Liver (tissue), 3 donors: ENCODE measurements around the gene ARVCF.

Source experiments
- EGR1 ChIP-seq, 2 donors: IDR thresholded peaks; 2 replicates each; pipeline ENCODE4 v1.6.1; 2016 to 2018; ENCODE audit warnings: antibody characterized with exemption in 2 of 2, low read depth in 2 of 2
- RXRA ChIP-seq, 2 donors: IDR thresholded peaks; 2 replicates each; pipeline ENCODE4 v1.6.1; 2017 to 2018; ENCODE audit warnings: antibody characterized with exemption in 2 of 2, mild to moderate bottlenecking in 1 of 2
- SP1 ChIP-seq: IDR thresholded peaks from 2 replicates; pipeline ENCODE4 v1.6.1; 2018; ENCODE audit warnings: antibody characterized with exemption, mild to moderate bottlenecking
- TAF1 ChIP-seq: conservative IDR thresholded peaks from 2 replicates; pipeline ENCODE4 v1.6.1; 2016; ENCODE audit warnings: antibody characterized with exemption, mild to moderate bottlenecking
- TF ChIP-seq, protein P1 (sequence below): fragments of 150-350 bp; IDR thresholded peaks from 2 replicates; pipeline ENCODE4 v1.5.1; 2017; ENCODE audit warnings: improper control_type of control experiment, low read depth, low read length; ENCODE audit not compliant: missing input control
- TF ChIP-seq, protein P2 (sequence below): IDR thresholded peaks from 2 replicates; pipeline ENCODE4 v1.6.1; 2016; ENCODE audit warnings: antibody characterized with exemption, mild to moderate bottlenecking
- TF ChIP-seq, protein P3 (sequence below): IDR thresholded peaks from 2 replicates; pipeline ENCODE4 v1.6.1; 2016; ENCODE audit warnings: antibody characterized with exemption
- donor health status: healthy.
- donor health status: healthy.

DNA sequence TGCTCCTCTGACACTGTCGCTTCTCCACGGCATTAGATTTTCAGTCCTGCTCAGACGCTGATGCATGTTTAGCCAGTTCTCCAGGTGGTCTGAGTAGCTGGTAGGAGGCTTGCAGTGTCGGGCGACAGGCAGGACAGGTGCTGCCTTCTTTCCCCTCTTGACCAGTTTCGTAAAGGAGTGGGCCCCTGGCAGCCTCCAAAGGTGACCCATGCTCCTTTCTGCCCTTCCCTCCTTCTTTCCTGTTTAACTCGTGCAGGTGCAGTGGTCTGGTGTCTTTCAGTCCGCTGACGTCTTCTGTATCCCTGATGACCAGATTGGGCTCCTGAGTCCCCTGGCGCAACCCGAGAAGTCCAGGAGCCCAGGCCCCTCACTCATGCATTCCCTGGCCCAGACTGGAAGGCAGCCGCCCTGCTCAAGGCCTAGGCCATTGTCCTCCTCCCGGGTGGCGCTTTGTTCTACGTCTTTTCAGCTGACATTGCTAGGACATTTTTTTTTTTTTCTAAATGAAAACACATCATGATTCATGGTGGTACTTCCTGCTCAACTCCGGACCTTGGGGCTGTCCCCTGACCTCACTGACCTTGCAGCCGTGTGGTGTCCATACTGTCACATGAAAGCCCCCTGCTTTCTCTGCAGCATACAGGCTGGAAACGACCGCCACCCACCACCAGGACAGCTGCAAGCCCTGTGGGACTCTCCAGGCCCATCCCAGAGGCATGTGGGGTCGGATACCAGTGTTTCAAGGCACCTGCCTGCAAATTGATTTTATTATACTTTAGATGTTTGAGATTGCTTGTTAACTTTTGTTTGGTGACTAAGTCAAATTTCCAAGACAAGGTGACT lies 49.5 kb downstream of the ARVCF start:
- TF ChIP-seq, protein P1, sequence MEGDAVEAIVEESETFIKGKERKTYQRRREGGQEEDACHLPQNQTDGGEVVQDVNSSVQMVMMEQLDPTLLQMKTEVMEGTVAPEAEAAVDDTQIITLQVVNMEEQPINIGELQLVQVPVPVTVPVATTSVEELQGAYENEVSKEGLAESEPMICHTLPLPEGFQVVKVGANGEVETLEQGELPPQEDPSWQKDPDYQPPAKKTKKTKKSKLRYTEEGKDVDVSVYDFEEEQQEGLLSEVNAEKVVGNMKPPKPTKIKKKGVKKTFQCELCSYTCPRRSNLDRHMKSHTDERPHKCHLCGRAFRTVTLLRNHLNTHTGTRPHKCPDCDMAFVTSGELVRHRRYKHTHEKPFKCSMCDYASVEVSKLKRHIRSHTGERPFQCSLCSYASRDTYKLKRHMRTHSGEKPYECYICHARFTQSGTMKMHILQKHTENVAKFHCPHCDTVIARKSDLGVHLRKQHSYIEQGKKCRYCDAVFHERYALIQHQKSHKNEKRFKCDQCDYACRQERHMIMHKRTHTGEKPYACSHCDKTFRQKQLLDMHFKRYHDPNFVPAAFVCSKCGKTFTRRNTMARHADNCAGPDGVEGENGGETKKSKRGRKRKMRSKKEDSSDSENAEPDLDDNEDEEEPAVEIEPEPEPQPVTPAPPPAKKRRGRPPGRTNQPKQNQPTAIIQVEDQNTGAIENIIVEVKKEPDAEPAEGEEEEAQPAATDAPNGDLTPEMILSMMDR, result no peak
- TF ChIP-seq, protein P2, sequence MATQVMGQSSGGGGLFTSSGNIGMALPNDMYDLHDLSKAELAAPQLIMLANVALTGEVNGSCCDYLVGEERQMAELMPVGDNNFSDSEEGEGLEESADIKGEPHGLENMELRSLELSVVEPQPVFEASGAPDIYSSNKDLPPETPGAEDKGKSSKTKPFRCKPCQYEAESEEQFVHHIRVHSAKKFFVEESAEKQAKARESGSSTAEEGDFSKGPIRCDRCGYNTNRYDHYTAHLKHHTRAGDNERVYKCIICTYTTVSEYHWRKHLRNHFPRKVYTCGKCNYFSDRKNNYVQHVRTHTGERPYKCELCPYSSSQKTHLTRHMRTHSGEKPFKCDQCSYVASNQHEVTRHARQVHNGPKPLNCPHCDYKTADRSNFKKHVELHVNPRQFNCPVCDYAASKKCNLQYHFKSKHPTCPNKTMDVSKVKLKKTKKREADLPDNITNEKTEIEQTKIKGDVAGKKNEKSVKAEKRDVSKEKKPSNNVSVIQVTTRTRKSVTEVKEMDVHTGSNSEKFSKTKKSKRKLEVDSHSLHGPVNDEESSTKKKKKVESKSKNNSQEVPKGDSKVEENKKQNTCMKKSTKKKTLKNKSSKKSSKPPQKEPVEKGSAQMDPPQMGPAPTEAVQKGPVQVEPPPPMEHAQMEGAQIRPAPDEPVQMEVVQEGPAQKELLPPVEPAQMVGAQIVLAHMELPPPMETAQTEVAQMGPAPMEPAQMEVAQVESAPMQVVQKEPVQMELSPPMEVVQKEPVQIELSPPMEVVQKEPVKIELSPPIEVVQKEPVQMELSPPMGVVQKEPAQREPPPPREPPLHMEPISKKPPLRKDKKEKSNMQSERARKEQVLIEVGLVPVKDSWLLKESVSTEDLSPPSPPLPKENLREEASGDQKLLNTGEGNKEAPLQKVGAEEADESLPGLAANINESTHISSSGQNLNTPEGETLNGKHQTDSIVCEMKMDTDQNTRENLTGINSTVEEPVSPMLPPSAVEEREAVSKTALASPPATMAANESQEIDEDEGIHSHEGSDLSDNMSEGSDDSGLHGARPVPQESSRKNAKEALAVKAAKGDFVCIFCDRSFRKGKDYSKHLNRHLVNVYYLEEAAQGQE, result no peak
- TF ChIP-seq SP1 (no peak), RXRA (IDR thresholded peaks at IDR 0.05) (no peak), EGR1 (IDR thresholded peaks at IDR 0.05; ENCODE audit: low read depth in 2 of 2) (no peak), TAF1 (no peak)
- TF ChIP-seq, protein P3, sequence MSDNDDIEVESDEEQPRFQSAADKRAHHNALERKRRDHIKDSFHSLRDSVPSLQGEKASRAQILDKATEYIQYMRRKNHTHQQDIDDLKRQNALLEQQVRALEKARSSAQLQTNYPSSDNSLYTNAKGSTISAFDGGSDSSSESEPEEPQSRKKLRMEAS, result no peak
